Neural cell (in vitro differentiated cells): ENCODE measurements around the gene SLC35A2. TPM values are rescaled to one million over a fixed set of nuclear protein-coding genes. Genes with fewer than 3 reads are reported as not detected.

Experiments used
- H2AFZ ChIP-seq: fragments of 200-600, 300-800 bp; sonication (generic), shearing (Covaris generic); 2 replicates; pipeline ENCODE4 v1.6.0; 2014; ENCODE audit warnings: low read depth, mild to moderate bottlenecking, antibody characterized with exemption, low read length, moderate library complexity
- H3F3A ChIP-seq: fragments of 200-600 bp; shearing (Covaris generic); 2 replicates; pipeline ENCODE4 v1.6.1; 2016; ENCODE audit warnings: mild to moderate bottlenecking, moderate library complexity, mixed read lengths, antibody characterized with exemption, low read length; ENCODE audit not compliant: insufficient read depth, poor library complexity, severe bottlenecking
- H3K27ac ChIP-seq: fragments of 200-600, 300-800 bp; sonication (generic), shearing (Covaris generic); 2 replicates; pipeline ENCODE4 v1.5.1; 2014; ENCODE audit warnings: mild to moderate bottlenecking, low read length, moderate library complexity
- H3K27me3 ChIP-seq: fragments of 300-800, 200-600 bp; sonication (generic), shearing (Covaris generic); 2 replicates; pipeline ENCODE4 v1.6.0; 2014; ENCODE audit warnings: mild to moderate bottlenecking, low read depth, low read length, moderate library complexity; ENCODE audit not compliant: insufficient read depth
- H3K36me3 ChIP-seq: fragments of 300-800, 200-600 bp; sonication (generic), shearing (Covaris generic); 2 replicates; pipeline ENCODE4 v1.5.1; 2014; ENCODE audit warnings: mild to moderate bottlenecking, antibody characterized with exemption, low read length, moderate library complexity; ENCODE audit not compliant: insufficient read depth
- H3K4me2 ChIP-seq: fragments of 300-800, 200-600 bp; sonication (generic), shearing (Covaris generic); 2 replicates; pipeline ENCODE4 v1.6.0; 2014; ENCODE audit warnings: mild to moderate bottlenecking, low read length
- H3K4me3 ChIP-seq: fragments of 300-800, 200-600 bp; sonication (generic), shearing (Covaris generic); 2 replicates; pipeline ENCODE4 v1.5.1; 2014; ENCODE audit warnings: mild to moderate bottlenecking, low read length, moderate library complexity
- H3K79me2 ChIP-seq: fragments of 200-600 bp; shearing (Covaris generic); replicated peaks from 2 replicates; pipeline ENCODE4 v1.6.0; 2014; ENCODE audit warnings: mild to moderate bottlenecking, low read length, moderate library complexity; ENCODE audit not compliant: insufficient read depth
- H3K9ac ChIP-seq: fragments of 300-800, 200-600 bp; sonication (generic), shearing (Covaris generic); 2 replicates; pipeline ENCODE4 v1.6.1; 2016; ENCODE audit warnings: mild to moderate bottlenecking, low read length, mixed read lengths
- H3K9me2 ChIP-seq: fragments of 200-600 bp; shearing (Covaris generic); 2 replicates; pipeline ENCODE4 v1.6.1; 2016; ENCODE audit warnings: mild to moderate bottlenecking, low read length, mixed read lengths; ENCODE audit not compliant: insufficient read depth
- H3K9me3 ChIP-seq: fragments of 200-600, 300-800 bp; sonication (generic), shearing (Covaris generic); 2 replicates; pipeline ENCODE4 v1.6.1; 2016; ENCODE audit warnings: mild to moderate bottlenecking, mixed run types, low read length, moderate library complexity, mixed read lengths
- H4K20me1 ChIP-seq: fragments of 200-600 bp; shearing (Covaris generic); 2 replicates; pipeline ENCODE4 v1.6.1; 2016; ENCODE audit warnings: mild to moderate bottlenecking, mixed run types; ENCODE audit not compliant: insufficient read depth
- EP300 ChIP-seq: fragments of 450-650 bp; conservative IDR thresholded peaks from 2 replicates; pipeline ENCODE4 v1.6.1; 2014; ENCODE audit warnings: antibody characterized with exemption, mild to moderate bottlenecking, moderate library complexity; ENCODE audit not compliant: poor library complexity, severe bottlenecking
- EZH2 ChIP-seq: fragments of 200-600, 300-800 bp; shearing (Covaris generic), sonication (generic); IDR thresholded peaks from 2 replicates; pipeline ENCODE4 v1.6.1; 2014; ENCODE audit warnings: antibody characterized with exemption, low read length, borderline replicate concordance, mild to moderate bottlenecking; ENCODE audit not compliant: insufficient read depth, poor library complexity, severe bottlenecking
- MXI1 ChIP-seq: fragments of 450-650 bp; conservative IDR thresholded peaks from 2 replicates; pipeline ENCODE4 v1.6.1; 2014; ENCODE audit warnings: antibody characterized with exemption, mild to moderate bottlenecking; ENCODE audit not compliant: poor library complexity, severe bottlenecking
- POLR2AphosphoS5 ChIP-seq: IDR thresholded peaks from 2 replicates; pipeline ENCODE4 v1.6.1; 2012
- RAD21 ChIP-seq: fragments of 450-650 bp; conservative IDR thresholded peaks from 2 replicates; pipeline ENCODE4 v1.6.1; 2014; ENCODE audit warnings: antibody characterized with exemption, mild to moderate bottlenecking, moderate library complexity
- SMC3 ChIP-seq: fragments of 450-650 bp; conservative IDR thresholded peaks from 2 replicates; pipeline ENCODE4 v1.6.1; 2014; ENCODE audit warnings: antibody characterized with exemption, mild to moderate bottlenecking, moderate library complexity; ENCODE audit not compliant: poor library complexity
- TAF1 ChIP-seq: IDR thresholded peaks from 2 replicates; pipeline ENCODE4 v1.6.1; 2012; ENCODE audit warnings: low read depth
- polyA plus RNA-seq: library from polyadenylated mRNA; depleted of rRNA; stranded (reverse); fragments of >200 nt; gene quantifications from 2 replicates; pipeline ENCODE4 v1.2.3, GENCODE V29; 2014
- TF ChIP-seq, protein P1 (sequence below): IDR thresholded peaks from 2 replicates; pipeline ENCODE4 v1.6.1; 2012; ENCODE audit warnings: borderline replicate concordance
- TF ChIP-seq, protein P2 (sequence below): fragments of 450-650 bp; IDR thresholded peaks from 2 replicates; pipeline ENCODE4 v1.5.1; 2014; ENCODE audit warnings: antibody characterized with exemption, mild to moderate bottlenecking, moderate library complexity; ENCODE audit not compliant: poor library complexity, severe bottlenecking

The SLC35A2 gene
- polyA plus RNA-seq, 1 donor from 2014 or later: 20.7 TPM

DNA sequence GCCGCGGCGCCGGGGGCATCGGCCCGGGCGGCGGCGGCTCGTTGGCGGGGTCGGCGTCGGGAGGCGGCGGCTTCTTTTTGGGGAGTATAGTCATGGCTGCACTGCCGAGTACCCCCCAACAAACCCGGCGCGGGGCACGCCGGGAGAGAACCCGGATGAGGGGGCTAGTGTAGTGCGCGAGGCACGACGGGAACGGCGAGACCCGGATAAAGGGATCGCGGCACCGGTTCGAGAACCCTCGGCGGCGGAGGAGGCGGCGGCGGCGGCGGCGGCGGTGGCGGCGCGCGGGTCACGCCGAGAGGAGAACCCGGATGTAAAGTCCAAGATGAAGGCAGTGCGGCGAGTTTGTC, 46.0 kb upstream of the SLC35A2 start, which contains the start of gene OTUD5:
TSS of gene OTUD5 (minus strand) at position 131 of the 350 bp plus-strand sequence. CDS start at position 94, 37 bp downstream.
- H4K20me1 ChIP-seq: no peaks in the 10 kb centered on the region
- H3K36me3 ChIP-seq: no peaks in the 10 kb centered on the region
- peak within 1 kb of the TSS; percentile 96 for H3K27ac ChIP-seq
- TF ChIP-seq POLR2AphosphoS5: peak; percentile 29
- TF ChIP-seq, protein P1, sequence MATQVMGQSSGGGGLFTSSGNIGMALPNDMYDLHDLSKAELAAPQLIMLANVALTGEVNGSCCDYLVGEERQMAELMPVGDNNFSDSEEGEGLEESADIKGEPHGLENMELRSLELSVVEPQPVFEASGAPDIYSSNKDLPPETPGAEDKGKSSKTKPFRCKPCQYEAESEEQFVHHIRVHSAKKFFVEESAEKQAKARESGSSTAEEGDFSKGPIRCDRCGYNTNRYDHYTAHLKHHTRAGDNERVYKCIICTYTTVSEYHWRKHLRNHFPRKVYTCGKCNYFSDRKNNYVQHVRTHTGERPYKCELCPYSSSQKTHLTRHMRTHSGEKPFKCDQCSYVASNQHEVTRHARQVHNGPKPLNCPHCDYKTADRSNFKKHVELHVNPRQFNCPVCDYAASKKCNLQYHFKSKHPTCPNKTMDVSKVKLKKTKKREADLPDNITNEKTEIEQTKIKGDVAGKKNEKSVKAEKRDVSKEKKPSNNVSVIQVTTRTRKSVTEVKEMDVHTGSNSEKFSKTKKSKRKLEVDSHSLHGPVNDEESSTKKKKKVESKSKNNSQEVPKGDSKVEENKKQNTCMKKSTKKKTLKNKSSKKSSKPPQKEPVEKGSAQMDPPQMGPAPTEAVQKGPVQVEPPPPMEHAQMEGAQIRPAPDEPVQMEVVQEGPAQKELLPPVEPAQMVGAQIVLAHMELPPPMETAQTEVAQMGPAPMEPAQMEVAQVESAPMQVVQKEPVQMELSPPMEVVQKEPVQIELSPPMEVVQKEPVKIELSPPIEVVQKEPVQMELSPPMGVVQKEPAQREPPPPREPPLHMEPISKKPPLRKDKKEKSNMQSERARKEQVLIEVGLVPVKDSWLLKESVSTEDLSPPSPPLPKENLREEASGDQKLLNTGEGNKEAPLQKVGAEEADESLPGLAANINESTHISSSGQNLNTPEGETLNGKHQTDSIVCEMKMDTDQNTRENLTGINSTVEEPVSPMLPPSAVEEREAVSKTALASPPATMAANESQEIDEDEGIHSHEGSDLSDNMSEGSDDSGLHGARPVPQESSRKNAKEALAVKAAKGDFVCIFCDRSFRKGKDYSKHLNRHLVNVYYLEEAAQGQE: no peak
- peak within 1 kb of the TSS; percentile 76 for H3K4me3 ChIP-seq
- H3K4me2 ChIP-seq: peak within 1 kb of the TSS; percentile 51
- peaks cover 25% of the 10 kb centered on the region for H3K79me2 ChIP-seq
- H3K27me3 ChIP-seq: no peaks in the 10 kb centered on the region
- H3F3A ChIP-seq: no peaks in the 10 kb centered on the region
- no peaks in the 10 kb centered on the region for H3K9me3 ChIP-seq
- H2AFZ ChIP-seq: peak within 1 kb of the TSS; percentile 40
- H3K9me2 ChIP-seq: no peaks in the 10 kb centered on the region
- H3K9ac ChIP-seq: peak within 1 kb of the TSS; percentile 87

DNA sequence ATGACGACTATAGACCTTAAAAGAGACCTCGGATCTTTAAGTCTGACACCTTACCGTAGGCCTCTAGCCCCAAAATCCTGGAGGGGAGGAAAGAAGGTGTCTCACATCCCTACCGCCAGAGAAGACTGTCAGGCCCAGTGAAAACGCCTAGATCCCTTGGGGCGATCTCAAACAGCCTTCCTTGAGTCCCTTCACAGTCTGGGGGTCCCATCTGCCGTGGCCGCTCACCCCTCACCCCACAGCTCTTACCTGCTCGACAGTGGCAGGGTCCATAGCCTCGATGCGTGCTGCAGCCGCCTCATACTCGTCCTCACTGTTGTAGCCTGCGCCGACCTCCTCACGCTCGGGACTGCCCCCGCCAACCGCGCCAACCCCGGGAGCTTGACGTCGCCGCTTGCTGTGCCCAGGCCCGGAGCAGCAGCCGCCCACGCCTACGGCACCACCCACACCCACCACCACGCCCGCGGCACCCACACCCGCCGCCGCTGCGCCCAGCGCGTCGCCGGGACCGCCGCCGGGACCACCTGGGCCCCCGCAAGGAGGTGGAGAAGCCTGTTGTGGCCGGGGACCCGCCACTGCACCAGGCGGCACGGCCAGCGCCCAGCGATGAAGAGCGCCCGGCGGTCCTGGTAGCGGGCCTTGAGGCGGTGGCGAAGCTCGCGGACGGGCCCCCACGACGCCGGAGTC, 45.4 kb upstream of the SLC35A2 start:
- peak overlapping the region; percentile 87 for H3K9ac ChIP-seq
- no peaks in the 10 kb centered on the region for H3K9me2 ChIP-seq
- no peaks in the 10 kb centered on the region for H3F3A ChIP-seq
- H2AFZ ChIP-seq: no peak overlapping the region
- peak overlapping the region; percentile 37 for H3K27ac ChIP-seq
- H3K36me3 ChIP-seq: no peaks in the 10 kb centered on the region
- no peaks in the 10 kb centered on the region for H4K20me1 ChIP-seq
- peaks cover 25% of the 10 kb centered on the region for H3K79me2 ChIP-seq
- H3K9me3 ChIP-seq: no peaks in the 10 kb centered on the region
- TF ChIP-seq, protein P1: no peak
- TF ChIP-seq POLR2AphosphoS5 (no peak), EZH2 (no peak), RAD21 (no peak), EP300 (no peak), MXI1 (no peak), SMC3 (no peak), TAF1 (no peak)
- TF ChIP-seq, protein P2, sequence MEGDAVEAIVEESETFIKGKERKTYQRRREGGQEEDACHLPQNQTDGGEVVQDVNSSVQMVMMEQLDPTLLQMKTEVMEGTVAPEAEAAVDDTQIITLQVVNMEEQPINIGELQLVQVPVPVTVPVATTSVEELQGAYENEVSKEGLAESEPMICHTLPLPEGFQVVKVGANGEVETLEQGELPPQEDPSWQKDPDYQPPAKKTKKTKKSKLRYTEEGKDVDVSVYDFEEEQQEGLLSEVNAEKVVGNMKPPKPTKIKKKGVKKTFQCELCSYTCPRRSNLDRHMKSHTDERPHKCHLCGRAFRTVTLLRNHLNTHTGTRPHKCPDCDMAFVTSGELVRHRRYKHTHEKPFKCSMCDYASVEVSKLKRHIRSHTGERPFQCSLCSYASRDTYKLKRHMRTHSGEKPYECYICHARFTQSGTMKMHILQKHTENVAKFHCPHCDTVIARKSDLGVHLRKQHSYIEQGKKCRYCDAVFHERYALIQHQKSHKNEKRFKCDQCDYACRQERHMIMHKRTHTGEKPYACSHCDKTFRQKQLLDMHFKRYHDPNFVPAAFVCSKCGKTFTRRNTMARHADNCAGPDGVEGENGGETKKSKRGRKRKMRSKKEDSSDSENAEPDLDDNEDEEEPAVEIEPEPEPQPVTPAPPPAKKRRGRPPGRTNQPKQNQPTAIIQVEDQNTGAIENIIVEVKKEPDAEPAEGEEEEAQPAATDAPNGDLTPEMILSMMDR: no peak
- H3K27me3 ChIP-seq: no peaks in the 10 kb centered on the region
- peak overlapping the region; percentile 76 for H3K4me3 ChIP-seq
- H3K4me2 ChIP-seq: peak overlapping the region; percentile 51
